PC-9 (cell line): ENCODE measurements around the gene DMC1.

Experiments
- CTCF ChIP-seq: fragments of 200-600 bp; sonication (generic); conservative IDR thresholded peaks from 2 replicates; pipeline ENCODE4 v1.6.1; 2017; ENCODE audit warnings: mixed run types, antibody characterized with exemption, mild to moderate bottlenecking, moderate library complexity
- EZH2 ChIP-seq: fragments of 200-600 bp; sonication (generic); IDR thresholded peaks from 2 replicates; pipeline ENCODE4 v1.8.0; 2017; ENCODE audit warnings: antibody characterized with exemption, low read depth

DNA sequence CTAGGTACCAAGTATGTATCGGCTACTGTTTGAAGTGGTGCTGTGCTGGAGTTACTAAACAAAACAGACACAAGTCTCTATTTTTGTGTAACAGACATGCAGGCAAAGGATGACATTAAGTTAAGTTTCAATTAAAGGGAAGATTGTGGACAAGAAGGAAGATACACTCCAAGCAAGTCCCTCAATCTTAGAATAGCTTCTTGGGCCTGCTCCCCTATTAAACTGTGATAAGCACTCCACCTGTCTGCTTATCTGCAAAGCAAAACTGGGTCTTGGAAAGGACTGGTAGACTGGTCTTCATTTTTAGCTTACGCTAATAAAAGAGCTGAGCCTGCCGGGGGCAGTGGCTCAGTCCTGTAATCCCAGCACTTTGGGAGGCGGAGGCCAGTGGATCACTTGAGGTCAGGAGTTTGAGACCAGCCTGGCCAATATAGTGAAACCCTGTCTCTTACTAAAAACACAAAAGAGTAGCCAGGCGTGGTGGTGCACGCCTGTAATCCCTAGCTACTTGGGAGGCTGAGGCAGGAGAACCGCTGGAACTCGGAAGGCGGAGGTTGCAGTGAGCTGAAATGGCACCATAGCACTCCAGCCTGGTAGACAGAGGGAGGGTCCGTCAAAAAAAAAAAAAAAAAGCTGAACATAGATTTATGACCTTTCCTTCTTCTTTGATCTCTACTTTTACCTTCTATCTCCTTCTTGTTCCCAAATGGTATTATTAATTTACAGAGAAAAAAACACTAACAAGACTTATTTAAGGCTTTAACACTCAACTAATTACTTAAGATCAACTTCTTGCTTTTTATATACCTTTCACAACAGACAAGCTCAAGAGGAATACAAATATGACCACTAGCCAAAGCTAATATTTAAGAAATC lies 67.9 kb downstream of the DMC1 start:
- TF ChIP-seq CTCF (no peak), EZH2 (no peak)
